HepG2 (cell line): Measurements from ENCODE around the gene ENAH. TPM values are rescaled to one million over a fixed set of nuclear protein-coding genes. Genes with fewer than 3 reads are reported as not detected.

Experiments used
- ATAC-seq: fragments of 200-7000 bp; cut with Tn5 transposase; 3 replicates; pipeline ENCODE4 v1.9.1; 2020; ENCODE audit warnings: mild to moderate bottlenecking, moderate library complexity
- BruUV-seq: library from RNA; stranded (reverse); fragments of 400-500 nt; replicated peaks from 2 replicates; lab custom pipeline; 2021; lab: Mats Ljungman, UMichigan
- CTCF ChIA-PET: fragments of 300-600 bp; formaldehyde crosslinking; extraction: SDS; loops from one replicate; lab custom pipeline; 2021; ENCODE audit warnings: low total read pairs, inconsistent platforms, low intra/inter-chr PET ratio; lab: Yijun Ruan, JAX
- POLR2A ChIA-PET: fragments of 350-600 bp; sonication (Branson Sonifier 250); formaldehyde crosslinking; loops from one replicate; lab custom pipeline; 2020; ENCODE audit warnings: antibody characterized with exemption, inconsistent platforms; lab: Yijun Ruan, JAX
- DNase-seq: peaks from one replicate; pipeline ENCODE4 v3.0.0-alpha.2; 2015; ENCODE audit warnings: low spot score
- FAIRE-seq: peaks from 3 replicates; lab custom pipeline; 2011; peaks lifted over from hg19 to GRCh38; lab: Jason Lieb, UNC
- H2AFZ ChIP-seq: one replicate; pipeline ENCODE4 v1.6.1; 2011; ENCODE audit warnings: low read length, inconsistent platforms
- H3K27ac ChIP-seq: fragments of 300-600 bp; 3 replicates; pipeline ENCODE4 v1.8.0; 2011; ENCODE audit warnings: mixed run types, mild to moderate bottlenecking, mixed read lengths, low read length, inconsistent platforms; ENCODE audit not compliant: insufficient read depth; ENCODE audit errors: extremely low read length
- H3K27me3 ChIP-seq, 2 experiments: fragments of 200-600 bp in 1 of 2; 2 replicates in 1 of 2; 3 replicates in 1 of 2; pipeline versions ENCODE4 v1.6.0 to v1.8.0; 2011; ENCODE audit warnings: low read length in 2 of 2, mild to moderate bottlenecking in 2 of 2, moderate library complexity in 2 of 2, inconsistent platforms in 1 of 2; ENCODE audit not compliant: insufficient read depth in 2 of 2, control insufficient read depth in 1 of 2
- H3K36me3 ChIP-seq, 2 experiments: fragments of 200-600 bp in 1 of 2; replicated peaks in 1 of 2; 2 replicates in 1 of 2; 3 replicates in 1 of 2; pipeline versions ENCODE4 v1.5.1 to v1.8.0; 2011; ENCODE audit warnings: low read length in 2 of 2, inconsistent platforms in 1 of 2; ENCODE audit not compliant: insufficient read depth in 2 of 2, control insufficient read depth in 1 of 2
- H3K4me1 ChIP-seq: 2 replicates; pipeline ENCODE4 v1.5.1; 2012; ENCODE audit warnings: low read length, inconsistent platforms; ENCODE audit not compliant: insufficient read depth
- H3K4me2 ChIP-seq: 2 replicates; pipeline ENCODE4 v1.6.0; 2011; ENCODE audit warnings: low read depth, low read length, inconsistent platforms
- H3K4me3 ChIP-seq, 3 experiments: fragments of 200-600 bp in 1 of 3; sonication (generic), shearing (Covaris generic) in 1 of 3; replicated peaks in 1 of 3; 2 replicates each; pipeline ENCODE4 v1.5.1; 2011 to 2016; ENCODE audit warnings: low read length in 3 of 3, inconsistent platforms in 2 of 3, low read depth in 2 of 3, mild to moderate bottlenecking in 2 of 3, control low read depth in 1 of 3, mixed read lengths in 1 of 3; ENCODE audit not compliant: insufficient read depth in 1 of 3
- H3K79me2 ChIP-seq: one replicate; pipeline ENCODE4 v1.6.1; 2011; ENCODE audit warnings: low read length, inconsistent platforms; ENCODE audit not compliant: insufficient read depth
- H3K9ac ChIP-seq: 2 replicates; pipeline ENCODE4 v1.6.0; 2011; ENCODE audit warnings: mild to moderate bottlenecking, low read depth, low read length, inconsistent platforms; ENCODE audit not compliant: insufficient read depth
- H3K9me3 ChIP-seq: 2 replicates; pipeline ENCODE4 v1.5.1; 2012; ENCODE audit warnings: mild to moderate bottlenecking, low read length
- H4K20me1 ChIP-seq: 2 replicates; pipeline ENCODE4 v1.6.0; 2011; ENCODE audit warnings: inconsistent platforms, mild to moderate bottlenecking, low read length, moderate library complexity; ENCODE audit not compliant: insufficient read depth
- AKNA ChIP-seq: sonication (generic); formaldehyde crosslinking; IDR thresholded peaks from 2 replicates; pipeline ENCODE4 v1.4.0; 2020; ENCODE audit warnings: missing genetic modification reagents, borderline replicate concordance
- ATF7 ChIP-seq, 2 experiments: fragments of 450-650 bp in 1 of 2; sonication (generic) in 1 of 2; formaldehyde crosslinking in 1 of 2; IDR thresholded peaks; 2 replicates each; pipeline versions ENCODE4 v1.4.0 to v1.6.1; 2016 to 2020; ENCODE audit warnings: antibody characterized with exemption in 1 of 2, mild to moderate bottlenecking in 1 of 2, missing genetic modification reagents in 1 of 2
- KLF11 ChIP-seq: IDR thresholded peaks from 2 replicates; pipeline ENCODE4 v1.6.1; 2016; ENCODE audit warnings: missing compliant biosample characterization
- NFE2L2 ChIP-seq: fragments of 150-350 bp; IDR thresholded peaks from 2 replicates; pipeline ENCODE4 v1.6.1; 2014; ENCODE audit warnings: low read length
- PRPF4 ChIP-seq: fragments of 200-400 bp; formaldehyde crosslinking; IDR thresholded peaks from 2 replicates; pipeline ENCODE4 v1.6.1; 2016; ENCODE audit warnings: low read length, low read depth; ENCODE audit not compliant: poor library complexity, severe bottlenecking
- REL ChIP-seq: sonication (generic); formaldehyde crosslinking; conservative IDR thresholded peaks from 2 replicates; pipeline ENCODE4 v1.8.0; 2022; ENCODE audit warnings: mild to moderate bottlenecking, missing genetic modification reagents, moderate library complexity
- ZBTB25 ChIP-seq: IDR thresholded peaks from 2 replicates; pipeline ENCODE4 v1.6.1; 2018; ENCODE audit warnings: missing genetic modification reagents
- ZNF12 ChIP-seq: sonication (generic); formaldehyde crosslinking; IDR thresholded peaks from 2 replicates; pipeline ENCODE4 v1.5.0; 2020; ENCODE audit warnings: missing genetic modification reagents
- ZNF225 ChIP-seq: sonication (generic); formaldehyde crosslinking; IDR thresholded peaks from 2 replicates; pipeline ENCODE4 v1.4.0; 2020; ENCODE audit warnings: mild to moderate bottlenecking, missing genetic modification reagents
- ZNF468 ChIP-seq: sonication (generic); formaldehyde crosslinking; IDR thresholded peaks from 2 replicates; pipeline ENCODE4 v1.8.0; 2022; ENCODE audit warnings: mild to moderate bottlenecking, moderate library complexity, missing genetic modification reagents
- ZNF570 ChIP-seq: sonication (generic); formaldehyde crosslinking; IDR thresholded peaks from 2 replicates; pipeline ENCODE4 v1.4.0; 2020; ENCODE audit warnings: mild to moderate bottlenecking, missing genetic modification reagents, borderline replicate concordance
- ZNF777 ChIP-seq: sonication (generic); formaldehyde crosslinking; IDR thresholded peaks from 2 replicates; pipeline ENCODE4 v1.4.0; 2020; ENCODE audit warnings: missing genetic modification reagents
- WGBS: methylation state at CpG from one replicate; pipeline ENCODE4 v1.1.6; 2017; ENCODE audit warnings: low lambda C conversion rate; 5-methylcytosine and 5-hydroxymethylcytosine counted together
- in situ Hi-C: cut with HindIII; loops from 2 replicates; pipeline ENCODE4 v1.10.0; 2017; ENCODE audit warnings: low pct_unique_long_range_greater_than_20kb; ENCODE audit not compliant: extremely low pct_ligation_motif_present
- intact Hi-C: fragments of 100-400 bp; cut with micrococcal nuclease; formaldehyde crosslinking; loops from one replicate; pipeline ENCODE4 v1.10.0; 2022; ENCODE audit not compliant: unreplicated experiment
- polyA plus RNA-seq, 8 experiments: library from polyadenylated mRNA; depleted of rRNA in 3 of 8; stranded (reverse) in 7 of 8; unstranded in 1 of 8; fragments of >200 nt; fragmentation: Illumina TruSeq in 4 of 8; extraction: Trizol in 4 of 8; gene quantifications; 2 replicates each; pipeline versions ENCODE4 v1.2.1 to v1.2.3, GENCODE V29; 2011 to 2016; ENCODE audit warnings: low read depth in 4 of 8, missing spikeins in 1 of 8, mixed read lengths in 1 of 8; ENCODE audit not compliant: insufficient read depth in 1 of 8
- total RNA-seq, 5 experiments: library from RNA; depleted of rRNA; stranded (reverse); fragments of >200 nt; fragmentation: Illumina TruSeq; extraction: Trizol; gene quantifications; 2 replicates each; pipeline ENCODE4 v1.2.3, GENCODE V29; 2016; ENCODE audit warnings: low read depth in 1 of 5

Gene ENAH
- total and polyA plus RNA-seq, 2 of the 13 experiments (the other 11 are each of a cell fraction or from before 2014, with no cell fraction given): 22.1 to 58.3 TPM

- FAIRE-seq (no peak), ATAC-seq (no peak), DNase-seq (no peak)
- Histone ChIP-seq H3K27ac (no peak overlapping the region), H2AFZ (no peak overlapping the region), H3K9ac (no peak overlapping the region), H4K20me1 (no peaks in the 10 kb centered on the region), H3K79me2 (no peaks in the 10 kb centered on the region), H3K36me3 (no peaks in the 10 kb centered on the region), H3K27me3 (no peaks in the 10 kb centered on the region), H3K4me2 (no peak overlapping the region), H3K4me3 (no peak overlapping the region), H3K4me1 (peaks cover 21% of the 10 kb centered on the region), H3K9me3 (no peaks in the 10 kb centered on the region)
- in situ Hi-C loops (no loop called here), intact Hi-C loops (no loop called here)
- ChIA-PET CTCF (no interaction called here), POLR2A (no interaction called here)
- 96% methylated on average over 1 of the region's 1 CpG for WGBS
- no TSS peak for BruUV-seq
- TF ChIP-seq ZNF570 (CRISPR knock-in tag) (no peak), ATF7 (IDR thresholded peaks at IDR 0.05) (peak; percentile 77), ATF7 (CRISPR knock-in tag; IDR thresholded peaks at IDR 0.05) (no peak), ZBTB25 (CRISPR knock-in tag) (no peak)
Measured at GRCh38 chr1:225668222-225668621, 15.3 kb upstream of the ENAH start.

- Histone ChIP-seq H3K4me3 (no peak overlapping the region), H3K9ac (no peak overlapping the region), H3K27ac (no peak overlapping the region), H3K9me3 (no peaks in the 10 kb centered on the region), H2AFZ (no peak overlapping the region), H3K36me3 (no peaks in the 10 kb centered on the region), H3K4me1 (peaks cover 21% of the 10 kb centered on the region), H3K27me3 (no peaks in the 10 kb centered on the region), H3K79me2 (no peaks in the 10 kb centered on the region), H3K4me2 (no peak overlapping the region), H4K20me1 (no peaks in the 10 kb centered on the region)
- BruUV-seq: no TSS peak
- DNase-seq: no peak
- WGBS: 93% methylated on average over 4 of the region's 4 CpGs
- ATAC-seq: no peak
- ChIA-PET POLR2A (no interaction called here), CTCF (no interaction called here)
- intact Hi-C loops (no loop called here), in situ Hi-C loops (no loop called here)
- FAIRE-seq: no peak
- no peak for TF ChIP-seq NFE2L2
- TF ChIP-seq PRPF4: no peak
- TF ChIP-seq ZNF12 (CRISPR knock-in tag): no peak
- no peak for TF ChIP-seq ZNF225 (CRISPR knock-in tag)
- TF ChIP-seq KLF11: no peak
- TF ChIP-seq AKNA (CRISPR knock-in tag): no peak
- no peak for TF ChIP-seq ZNF777
- no peak for TF ChIP-seq ZNF468
- TF ChIP-seq REL (CRISPR knock-in tag): no peak
Measured at GRCh38 chr1:225667362-225667761, 14.4 kb upstream of the ENAH start.
